HEK293T (cell line): ENCODE measurements around the gene IL17C.
A peak's percentile ranks its signal among the peaks of the same experiment; 100 is the strongest.

Experiments used
- CTCF ChIA-PET: fragments of 350-600 bp; formaldehyde crosslinking; extraction: SDS; loops from one replicate; lab custom pipeline; 2021; ENCODE audit warnings: antibody characterized with exemption, inconsistent platforms; lab: Yijun Ruan, JAX
- POLR2A ChIA-PET: fragments of 350-600 bp; formaldehyde crosslinking; extraction: SDS; loops from one replicate; lab custom pipeline; 2020; ENCODE audit warnings: antibody characterized with exemption, inconsistent platforms; lab: Yijun Ruan, JAX
- DNase-seq: peaks from one replicate; pipeline ENCODE4 v3.0.0; 2012; ENCODE audit warnings: mixed read lengths; ENCODE audit errors: extremely low spot score
- ARNT ChIP-seq: fragments of 450-650 bp; IDR thresholded peaks from 2 replicates; pipeline ENCODE4 v1.6.1; 2017; ENCODE audit warnings: mild to moderate bottlenecking
- BHLHE40 ChIP-seq: fragments of 450-650 bp; IDR thresholded peaks from 2 replicates; pipeline ENCODE4 v1.6.1; 2016; ENCODE audit warnings: mild to moderate bottlenecking, moderate library complexity, borderline replicate concordance
- CTBP1 ChIP-seq: fragments of 450-650 bp; IDR thresholded peaks from 2 replicates; pipeline ENCODE4 v1.6.1; 2016; ENCODE audit warnings: borderline replicate concordance
- ELF4 ChIP-seq: fragments of 450-650 bp; IDR thresholded peaks from 2 replicates; pipeline ENCODE4 v1.6.1; 2017; ENCODE audit warnings: antibody characterized with exemption
- FOXA1 ChIP-seq: fragments of 450-650 bp; IDR thresholded peaks from 2 replicates; pipeline ENCODE4 v1.6.1; 2016; ENCODE audit warnings: mild to moderate bottlenecking
- FOXK2 ChIP-seq: fragments of 450-650 bp; IDR thresholded peaks from 2 replicates; pipeline ENCODE4 v1.6.1; 2016; ENCODE audit warnings: mild to moderate bottlenecking
- FOXM1 ChIP-seq: fragments of 450-650 bp; IDR thresholded peaks from 2 replicates; pipeline ENCODE4 v1.6.1; 2017; ENCODE audit warnings: mild to moderate bottlenecking, borderline replicate concordance
- HDGF ChIP-seq: fragments of 450-650 bp; IDR thresholded peaks from 2 replicates; pipeline ENCODE4 v1.6.1; 2017; ENCODE audit warnings: antibody characterized with exemption, borderline replicate concordance
- L3MBTL2 ChIP-seq: fragments of 450-650 bp; conservative IDR thresholded peaks from 2 replicates; pipeline ENCODE4 v1.6.1; 2016; ENCODE audit warnings: mild to moderate bottlenecking
- LEF1 ChIP-seq: fragments of 450-650 bp; IDR thresholded peaks from 2 replicates; pipeline ENCODE4 v1.6.1; 2017; ENCODE audit warnings: mild to moderate bottlenecking, borderline replicate concordance
- NFRKB ChIP-seq: fragments of 450-650 bp; IDR thresholded peaks from 2 replicates; pipeline ENCODE4 v1.6.1; 2016; ENCODE audit warnings: mild to moderate bottlenecking, moderate library complexity
- SP1 ChIP-seq: fragments of 450-650 bp; IDR thresholded peaks from 2 replicates; pipeline ENCODE4 v1.6.1; 2017
- SUZ12 ChIP-seq: fragments of 450-650 bp; IDR thresholded peaks from 2 replicates; pipeline ENCODE4 v1.6.1; 2016; ENCODE audit warnings: mild to moderate bottlenecking
- TARDBP ChIP-seq: fragments of 450-650 bp; IDR thresholded peaks from 2 replicates; pipeline ENCODE4 v1.6.1; 2016
- ZNF384 ChIP-seq: fragments of 450-650 bp; IDR thresholded peaks from 2 replicates; pipeline ENCODE4 v1.6.1; 2016
- TF ChIP-seq, protein P1 (sequence below): fragments of 450-650 bp; IDR thresholded peaks from 2 replicates; pipeline ENCODE4 v1.6.1; 2016

The IL17C gene

DNA sequence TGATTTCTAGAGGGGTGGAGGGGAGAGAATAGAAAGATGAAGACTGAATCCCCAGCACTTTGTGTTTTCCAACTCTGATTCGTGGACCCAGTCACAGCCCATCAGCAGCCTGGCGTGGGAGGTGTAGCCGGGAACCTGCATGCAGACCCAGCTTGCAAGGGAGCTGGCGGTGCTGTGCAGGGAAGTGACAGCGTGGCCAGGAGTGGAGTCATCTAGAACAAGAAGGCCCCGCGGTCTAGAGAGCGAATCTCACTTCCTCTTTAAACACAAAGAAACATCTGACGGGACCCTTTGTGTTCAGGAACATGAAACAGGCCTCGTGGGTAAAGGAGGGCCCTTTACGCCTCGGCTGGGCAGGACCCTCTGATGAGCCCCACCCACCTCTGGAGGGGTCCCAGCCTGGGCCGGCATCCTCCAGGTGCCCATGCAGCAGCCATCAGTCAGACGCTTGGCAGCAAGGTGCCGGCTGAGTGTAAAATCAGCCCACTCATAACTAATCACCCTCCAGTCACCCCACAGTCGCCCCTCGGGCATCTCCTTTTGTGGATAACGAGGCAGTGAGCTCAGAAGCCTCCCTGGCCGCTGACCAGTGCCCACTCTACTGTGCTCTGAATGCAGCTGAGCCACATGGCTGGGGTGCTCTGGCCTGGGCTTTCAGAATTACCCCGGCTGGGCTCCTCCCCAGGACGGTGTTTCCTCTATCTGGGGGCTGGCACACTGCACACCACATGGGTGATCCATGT, 43.5 kb downstream of the IL17C start:
- no peak for DNase-seq
- TF ChIP-seq SUZ12 (no peak), FOXK2 (no peak), NFRKB (no peak), ZNF384 (no peak), ELF4 (no peak), TARDBP (no peak), CTBP1 (no peak), SP1 (no peak), L3MBTL2 (no peak), FOXM1 (no peak), FOXA1 (no peak), HDGF (no peak), LEF1 (no peak), ARNT (no peak), BHLHE40 (no peak)
- TF ChIP-seq, protein P1, sequence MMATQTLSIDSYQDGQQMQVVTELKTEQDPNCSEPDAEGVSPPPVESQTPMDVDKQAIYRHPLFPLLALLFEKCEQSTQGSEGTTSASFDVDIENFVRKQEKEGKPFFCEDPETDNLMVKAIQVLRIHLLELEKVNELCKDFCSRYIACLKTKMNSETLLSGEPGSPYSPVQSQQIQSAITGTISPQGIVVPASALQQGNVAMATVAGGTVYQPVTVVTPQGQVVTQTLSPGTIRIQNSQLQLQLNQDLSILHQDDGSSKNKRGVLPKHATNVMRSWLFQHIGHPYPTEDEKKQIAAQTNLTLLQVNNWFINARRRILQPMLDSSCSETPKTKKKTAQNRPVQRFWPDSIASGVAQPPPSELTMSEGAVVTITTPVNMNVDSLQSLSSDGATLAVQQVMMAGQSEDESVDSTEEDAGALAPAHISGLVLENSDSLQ: no peak
- ChIA-PET CTCF (interaction anchor here (0.7 kb wide), 1 partner anchor 51 kb away, joined by 3 read pairs; no protein-coding TSS in a partner anchor), POLR2A (no interaction called here)

DNA sequence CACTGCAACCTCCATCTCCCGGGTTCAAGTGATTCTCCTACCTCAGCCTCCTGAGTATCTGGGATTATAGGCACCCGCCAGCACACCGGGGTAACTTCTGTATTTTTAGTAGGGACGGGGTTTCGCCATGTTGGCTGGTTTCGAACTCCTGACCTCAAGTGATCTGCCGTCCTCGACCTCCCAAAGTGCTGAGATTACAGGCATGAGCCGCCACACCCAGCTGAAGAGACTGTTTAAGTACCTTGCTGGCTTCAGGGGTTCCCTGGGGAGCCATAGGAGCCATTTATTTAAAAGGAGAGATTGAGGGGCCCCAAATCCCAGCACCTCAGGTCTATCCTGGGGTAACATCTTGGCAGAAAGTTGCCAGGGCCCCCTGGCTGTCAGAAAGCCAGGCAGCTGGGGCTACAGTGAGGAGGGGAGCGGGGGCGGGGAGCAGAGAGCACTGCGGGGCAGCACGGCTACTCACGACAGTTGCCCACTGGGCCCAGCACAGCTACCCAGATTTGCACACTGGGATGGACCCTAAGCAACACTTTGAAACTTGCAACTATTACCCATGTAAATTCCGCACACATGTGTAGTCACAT, 46.3 kb downstream of the IL17C start:
- TF ChIP-seq SUZ12 (no peak), ZNF384 (no peak), CTBP1 (no peak), ELF4 (no peak), HDGF (no peak)
- ChIA-PET CTCF (interaction anchor here (0.9 to 1.6 kb wide), 3 partner anchors 11 to 22 kb away, joined by 3 read pairs; partner anchors contain the start of gene MVD), POLR2A (no interaction called here)
- DNase-seq: no peak

DNA sequence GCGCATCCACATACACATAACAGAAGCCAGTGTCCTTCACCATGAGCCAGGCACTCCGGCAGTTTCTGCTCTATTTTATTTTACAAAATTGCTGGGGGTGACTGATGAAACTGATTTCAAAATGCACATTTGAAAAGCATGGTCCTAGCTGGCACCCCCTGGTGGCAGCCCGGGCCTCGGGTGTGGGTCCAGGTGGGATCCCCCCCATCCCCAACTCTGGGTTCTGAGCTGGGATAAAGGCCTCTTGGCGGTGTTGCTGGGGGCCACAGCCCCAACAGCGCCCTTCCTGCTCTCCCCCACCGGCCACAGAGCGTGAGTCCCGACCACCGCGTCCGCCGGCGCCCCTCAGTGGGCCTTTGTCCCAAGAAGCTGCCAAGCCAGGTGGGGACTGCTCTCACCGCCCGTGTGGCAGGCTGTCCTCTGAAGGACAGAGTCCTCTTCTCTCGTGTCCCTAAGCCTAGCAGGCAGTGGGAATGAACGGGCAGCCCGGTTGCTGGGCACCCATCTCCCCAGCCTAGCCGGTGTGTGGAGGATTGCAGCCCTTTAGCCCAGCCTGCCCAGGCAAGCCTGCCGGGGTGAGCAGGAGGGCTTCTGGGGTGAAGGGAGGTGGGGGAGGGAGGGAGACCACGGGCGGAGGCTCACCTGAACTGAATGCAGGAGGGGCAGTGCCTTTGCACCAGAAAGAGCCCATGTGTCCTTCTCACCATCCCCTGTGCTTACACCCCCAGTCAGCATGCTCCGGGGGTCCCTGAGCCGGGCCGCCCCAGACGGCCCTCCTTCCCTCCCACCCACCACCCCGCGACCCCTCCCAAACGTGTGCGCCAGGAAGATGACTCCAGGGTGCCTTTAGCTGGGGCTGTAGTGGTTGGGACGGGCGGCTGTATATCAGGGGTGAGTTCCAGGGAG, 47.0 kb downstream of the IL17C start:
- CTCF ChIA-PET: interaction anchor here (0.9 to 1.6 kb wide), 3 partner anchors 12 to 23 kb away, joined by 3 read pairs; partner anchors contain the start of gene MVD
- TF ChIP-seq ELF4: no peak
- no peak for TF ChIP-seq NFRKB
- DNase-seq: peak; percentile 35
- POLR2A ChIA-PET: no interaction called here

DNA sequence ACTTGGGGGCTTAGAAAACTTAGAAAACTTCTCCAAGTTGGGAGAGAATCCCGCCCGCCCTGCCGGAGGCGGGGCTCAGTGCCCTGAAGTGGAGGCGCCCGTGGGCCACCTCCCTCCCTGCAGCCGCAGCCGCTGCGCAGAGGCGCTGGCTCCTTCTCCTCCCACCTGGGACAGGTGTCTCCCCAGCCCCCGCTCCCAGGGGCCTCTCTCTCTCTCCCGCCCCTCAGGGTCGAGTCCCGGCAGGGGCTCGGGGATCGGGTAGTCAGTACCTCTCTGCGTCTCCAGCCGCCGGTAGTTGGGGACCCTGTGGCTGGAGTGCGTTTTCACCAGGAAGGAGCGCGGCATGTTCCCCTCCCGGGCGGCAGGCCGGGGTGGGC, 47.7 kb downstream of the IL17C start:
- DNase-seq: peak; percentile 37
- ChIA-PET CTCF (interaction anchor here (1.6 kb wide), 1 partner anchor 13 kb away, joined by 3 read pairs; no protein-coding TSS in a partner anchor), POLR2A (no interaction called here)
- TF ChIP-seq CTBP1: no peak
- TF ChIP-seq NFRKB: no peak
- TF ChIP-seq SUZ12: no peak
- TF ChIP-seq ELF4: no peak
- no peak for TF ChIP-seq TARDBP
- no peak for TF ChIP-seq L3MBTL2
- no peak for TF ChIP-seq ZNF384
- TF ChIP-seq ARNT: no peak
- TF ChIP-seq, protein P1: no peak
- TF ChIP-seq BHLHE40: no peak
- no peak for TF ChIP-seq FOXK2
- no peak for TF ChIP-seq FOXM1
- TF ChIP-seq FOXA1: no peak
- no peak for TF ChIP-seq HDGF
- no peak for TF ChIP-seq SP1

DNA sequence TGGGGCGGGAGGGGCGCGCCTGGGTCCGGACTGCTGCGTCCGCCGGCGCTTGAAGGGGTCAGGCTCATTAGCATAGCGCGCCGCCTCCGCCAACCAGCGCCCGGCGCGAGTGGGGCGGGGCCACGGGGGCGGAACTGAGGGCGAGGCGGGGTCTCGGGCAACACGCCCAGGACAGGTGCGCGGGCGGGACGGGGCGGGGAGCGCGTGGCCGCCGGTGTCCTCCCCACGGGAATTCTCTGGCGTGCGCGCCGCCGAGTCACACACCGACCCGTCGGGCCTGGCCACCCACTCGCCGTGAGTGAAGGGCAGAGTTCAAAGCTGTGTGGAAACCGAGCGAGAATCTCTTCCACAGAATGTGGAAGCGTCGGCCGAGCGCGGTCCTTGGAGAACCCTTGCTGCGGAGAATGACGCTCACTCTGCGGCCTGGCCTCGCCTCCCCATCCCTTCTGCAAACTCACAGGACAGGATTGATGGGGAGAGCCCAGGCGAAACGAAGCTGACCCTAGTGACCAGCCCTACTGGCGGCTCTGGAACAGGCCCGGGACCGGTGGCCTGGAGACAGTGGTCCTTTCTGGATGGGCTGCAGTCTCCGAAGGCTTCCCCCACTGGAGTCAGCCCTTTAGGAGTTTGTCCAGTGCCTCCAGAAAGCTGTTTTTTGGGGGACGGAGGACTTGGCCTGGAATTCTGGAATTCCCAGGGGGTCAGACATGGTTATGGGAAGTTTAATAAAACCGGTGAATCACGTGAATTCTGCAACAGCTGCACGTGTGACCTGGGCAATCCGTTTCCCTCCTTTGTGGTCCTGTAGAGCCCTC, 48.3 kb downstream of the IL17C start, which contains the start of gene SNAI3:
SNAI3 (minus strand) TSS at position 69 of the 815 bp plus-strand sequence. CDS start 101 bp downstream, outside the sequence.
- peak; percentile 93 for DNase-seq
- POLR2A ChIA-PET: interaction anchor here (1.9 kb wide), 1 partner anchor 20 kb away, joined by 7 read pairs; no protein-coding TSS in a partner anchor
- CTCF ChIA-PET: interaction anchor here (1.6 kb wide), 1 partner anchor 13 kb away, joined by 3 read pairs; no protein-coding TSS in a partner anchor
- TF ChIP-seq L3MBTL2 (peak; percentile 41; the same call in 1 of the 2 replicates), FOXK2 (no peak)

DNA sequence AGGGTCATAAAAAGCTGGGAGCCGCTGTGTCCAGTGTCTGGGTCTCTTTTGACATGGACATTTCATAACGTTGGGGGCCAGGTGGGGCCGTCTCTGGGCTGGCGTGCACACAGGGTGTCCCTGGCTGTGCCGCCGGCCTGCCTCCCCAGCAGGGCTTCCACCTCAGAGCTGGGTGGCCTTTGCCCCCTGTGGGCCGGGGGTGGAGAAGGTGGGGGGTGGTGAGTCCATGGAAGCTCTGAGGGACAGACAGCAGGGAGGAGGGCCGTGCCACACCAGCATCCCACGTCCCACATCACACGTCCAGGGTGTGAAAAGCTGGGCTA, 48.8 kb downstream of the IL17C start:
- POLR2A ChIA-PET: interaction anchor here (1.0 to 1.9 kb wide), 2 partner anchors 18 to 20 kb away, joined by 4 to 7 read pairs; no protein-coding TSS in a partner anchor
- DNase-seq: no peak
- CTCF ChIA-PET: no interaction called here
- TF ChIP-seq FOXK2: no peak
- TF ChIP-seq ARNT: no peak
- TF ChIP-seq SUZ12: no peak
- TF ChIP-seq LEF1: no peak
- no peak for TF ChIP-seq SP1
- TF ChIP-seq BHLHE40: no peak
- TF ChIP-seq HDGF: no peak
- TF ChIP-seq, protein P1: no peak
- TF ChIP-seq ELF4: no peak
- TF ChIP-seq ZNF384: no peak
